PC-9 (cell line): ENCODE results near the gene HOXC10. TPM values are rescaled to one million over a fixed set of nuclear protein-coding genes. Genes with fewer than 3 reads are reported as not detected.

Experiments used
- BruUV-seq: library from RNA; stranded (reverse); fragments of 400-500 nt; replicated peaks from 2 replicates; lab custom pipeline; 2021; lab: Mats Ljungman, UMichigan
- CTCF ChIA-PET: fragments of 300-600 bp; sonication (Branson Sonifier 250); formaldehyde crosslinking; loops from one replicate; lab custom pipeline; 2022; ENCODE audit warnings: antibody characterized with exemption; lab: Charles Lee
- POLR2A ChIA-PET: fragments of 300-600 bp; sonication (Branson Sonifier 250); formaldehyde crosslinking; loops from one replicate; lab custom pipeline; 2022; ENCODE audit warnings: antibody characterized with exemption; ENCODE audit not compliant: unreplicated experiment; lab: Charles Lee
- DNase-seq, 2 experiments: peaks; one replicate each; pipeline versions ENCODE4 v3.0.0 to v3.0.0-alpha.2; 2015 to 2022; ENCODE audit warnings: mixed read lengths in 1 of 2
- H2AFZ ChIP-seq: fragments of 200-600 bp; sonication (generic); 2 replicates; pipeline ENCODE4 v1.8.1; 2017; ENCODE audit warnings: antibody characterized with exemption
- H3F3A ChIP-seq: fragments of 200-600 bp; sonication (generic); 2 replicates; pipeline ENCODE4 v1.8.1; 2017; ENCODE audit warnings: antibody characterized with exemption, mild to moderate bottlenecking, low read depth; ENCODE audit not compliant: insufficient read depth
- H3K27ac ChIP-seq: fragments of 200-600 bp; sonication (generic); 2 replicates; pipeline ENCODE4 v1.6.1; 2016; ENCODE audit warnings: mixed run types
- H3K27me3 ChIP-seq: fragments of 200-600 bp; sonication (generic); 2 replicates; pipeline ENCODE4 v1.6.1; 2016; ENCODE audit warnings: low read depth, mixed run types; ENCODE audit not compliant: insufficient read depth
- H3K36me3 ChIP-seq: fragments of 200-600 bp; sonication (generic); 2 replicates; pipeline ENCODE4 v1.6.1; 2016; ENCODE audit warnings: low read depth, mixed run types
- H3K4me1 ChIP-seq: fragments of 200-600 bp; sonication (generic); replicated peaks from 2 replicates; pipeline ENCODE4 v1.6.1; 2016; ENCODE audit warnings: mixed run types; ENCODE audit not compliant: insufficient read depth
- H3K4me2 ChIP-seq: fragments of 200-600 bp; sonication (generic); 2 replicates; pipeline ENCODE4 v1.6.1; 2017; ENCODE audit warnings: mixed run types
- H3K4me3 ChIP-seq: fragments of 200-600 bp; sonication (generic); 2 replicates; pipeline ENCODE4 v1.6.1; 2016; ENCODE audit warnings: mixed run types
- H3K79me2 ChIP-seq: fragments of 200-600 bp; sonication (generic); 2 replicates; pipeline ENCODE4 v1.6.1; 2017; ENCODE audit warnings: low read depth, mixed run types
- H3K9me2 ChIP-seq: fragments of 200-600 bp; sonication (generic); 2 replicates; pipeline ENCODE4 v1.8.1; 2017; ENCODE audit warnings: mild to moderate bottlenecking; ENCODE audit not compliant: insufficient read depth
- H3K9me3 ChIP-seq: fragments of 200-600 bp; sonication (generic); 2 replicates; pipeline ENCODE4 v1.8.1; 2016; ENCODE audit warnings: low read depth; ENCODE audit not compliant: insufficient read depth
- H4K20me1 ChIP-seq: fragments of 200-600 bp; sonication (generic); 2 replicates; pipeline ENCODE4 v1.8.1; 2017; ENCODE audit not compliant: insufficient read depth
- EZH2 ChIP-seq: fragments of 200-600 bp; sonication (generic); IDR thresholded peaks from 2 replicates; pipeline ENCODE4 v1.8.0; 2017; ENCODE audit warnings: antibody characterized with exemption, low read depth
- intact Hi-C: fragments of 100-400 bp; cut with micrococcal nuclease; formaldehyde crosslinking; loops from one replicate; pipeline ENCODE4 v1.10.0; 2022; ENCODE audit not compliant: unreplicated experiment
- total RNA-seq: library from RNA; stranded (reverse); gene quantifications from 2 replicates; pipeline ENCODE4 v1.2.3, GENCODE V29; 2021
- TF ChIP-seq, protein P1 (sequence below): fragments of 200-600 bp; sonication (generic); conservative IDR thresholded peaks from 2 replicates; pipeline ENCODE4 v1.6.1; 2017; ENCODE audit warnings: mixed run types, antibody characterized with exemption, mild to moderate bottlenecking, moderate library complexity

Gene HOXC10
- total RNA-seq, 1 experiment from 2014 or later, result 1.1 TPM

DNA sequence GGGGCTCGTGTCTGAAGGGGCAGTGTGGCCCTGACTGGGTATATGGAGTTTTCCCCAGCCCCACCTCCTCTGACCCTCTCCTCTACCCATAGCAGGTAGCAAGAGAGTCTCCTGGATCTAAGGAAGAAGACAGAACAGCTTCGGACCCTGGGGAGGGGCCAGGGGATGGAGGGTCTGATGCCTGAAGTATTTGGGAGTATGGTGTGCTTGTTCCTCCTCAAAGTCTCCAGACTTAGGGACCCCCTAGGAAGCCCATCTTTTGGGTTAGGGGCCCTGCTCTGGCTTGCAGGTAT lies 23.3 kb downstream of the HOXC10 start:
- Histone ChIP-seq H3K4me1 (no peaks in the 10 kb centered on the region), H3K36me3 (no peaks in the 10 kb centered on the region), H3K79me2 (no peaks in the 10 kb centered on the region), H3K9me2 (no peaks in the 10 kb centered on the region), H3F3A (no peaks in the 10 kb centered on the region), H3K4me2 (no peak overlapping the region), H3K27me3 (no peaks in the 10 kb centered on the region), H4K20me1 (no peaks in the 10 kb centered on the region), H3K27ac (no peak overlapping the region), H3K4me3 (no peak overlapping the region), H3K9me3 (no peaks in the 10 kb centered on the region), H2AFZ (no peak overlapping the region)
- POLR2A ChIA-PET, result interaction anchor here (0.6 kb wide), 1 partner anchor 756 kb away, joined by 3 read pairs; a partner anchor contains a TSS
- DNase-seq, result no peak
- CTCF ChIA-PET, result interaction anchor here (1.0 to 1.3 kb wide), 2 partner anchors 9 to 193 kb away, joined by 4 to 12 read pairs; no protein-coding TSS in a partner anchor
- TF ChIP-seq, protein P1, sequence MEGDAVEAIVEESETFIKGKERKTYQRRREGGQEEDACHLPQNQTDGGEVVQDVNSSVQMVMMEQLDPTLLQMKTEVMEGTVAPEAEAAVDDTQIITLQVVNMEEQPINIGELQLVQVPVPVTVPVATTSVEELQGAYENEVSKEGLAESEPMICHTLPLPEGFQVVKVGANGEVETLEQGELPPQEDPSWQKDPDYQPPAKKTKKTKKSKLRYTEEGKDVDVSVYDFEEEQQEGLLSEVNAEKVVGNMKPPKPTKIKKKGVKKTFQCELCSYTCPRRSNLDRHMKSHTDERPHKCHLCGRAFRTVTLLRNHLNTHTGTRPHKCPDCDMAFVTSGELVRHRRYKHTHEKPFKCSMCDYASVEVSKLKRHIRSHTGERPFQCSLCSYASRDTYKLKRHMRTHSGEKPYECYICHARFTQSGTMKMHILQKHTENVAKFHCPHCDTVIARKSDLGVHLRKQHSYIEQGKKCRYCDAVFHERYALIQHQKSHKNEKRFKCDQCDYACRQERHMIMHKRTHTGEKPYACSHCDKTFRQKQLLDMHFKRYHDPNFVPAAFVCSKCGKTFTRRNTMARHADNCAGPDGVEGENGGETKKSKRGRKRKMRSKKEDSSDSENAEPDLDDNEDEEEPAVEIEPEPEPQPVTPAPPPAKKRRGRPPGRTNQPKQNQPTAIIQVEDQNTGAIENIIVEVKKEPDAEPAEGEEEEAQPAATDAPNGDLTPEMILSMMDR, result no peak
- no peak for TF ChIP-seq EZH2
- BruUV-seq, result no TSS peak
- intact Hi-C loops, result loop anchor here (5.0 kb wide), 2 partner anchors 306 to 369 kb away; no protein-coding TSS in a partner anchor

DNA sequence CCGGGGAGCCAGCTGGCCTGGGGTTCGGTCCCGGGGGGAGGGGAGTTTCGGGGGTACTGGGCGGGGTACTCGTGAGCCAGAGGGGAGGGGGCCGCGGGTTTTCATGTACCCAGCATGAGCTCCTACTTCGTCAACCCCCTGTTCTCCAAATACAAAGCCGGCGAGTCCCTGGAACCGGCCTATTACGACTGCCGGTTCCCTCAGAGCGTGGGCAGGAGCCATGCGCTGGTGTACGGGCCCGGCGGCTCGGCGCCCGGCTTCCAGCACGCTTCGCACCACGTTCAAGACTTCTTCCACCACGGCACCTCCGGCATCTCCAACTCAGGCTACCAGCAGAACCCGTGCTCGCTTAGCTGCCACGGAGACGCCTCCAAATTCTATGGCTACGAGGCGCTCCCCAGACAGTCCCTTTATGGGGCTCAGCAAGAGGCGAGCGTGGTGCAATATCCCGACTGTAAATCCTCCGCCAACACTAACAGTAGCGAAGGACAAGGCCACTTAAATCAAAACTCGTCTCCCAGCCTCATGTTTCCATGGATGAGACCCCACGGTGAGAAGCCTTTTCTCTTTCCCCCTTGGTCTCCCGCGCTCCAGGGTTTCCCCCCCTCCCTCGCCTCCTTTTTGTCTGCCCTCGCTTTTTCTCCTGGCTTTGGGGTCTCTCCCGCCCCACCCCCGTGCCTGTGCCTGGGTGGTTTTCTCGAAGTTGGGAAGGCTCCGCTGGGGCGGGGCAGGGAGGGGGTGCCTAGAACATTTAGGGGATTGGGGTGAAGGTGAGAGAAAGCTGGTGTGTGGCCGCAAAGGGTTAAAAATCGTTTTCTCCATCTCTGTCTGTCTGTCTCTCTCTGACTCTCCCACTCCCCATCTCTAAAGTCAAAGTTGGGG lies 24.5 kb downstream of the HOXC10 start:
- H3K4me2 ChIP-seq, result no peak overlapping the region
- H2AFZ ChIP-seq, result no peak overlapping the region
- no TSS peak for BruUV-seq
- no peaks in the 10 kb centered on the region for H3K79me2 ChIP-seq
- ChIA-PET CTCF (interaction anchor here (0.5 to 1.3 kb wide), 6 partner anchors 8 to 370 kb away, joined by 3 to 12 read pairs (median 5); partner anchors contain the start of gene COPZ1), POLR2A (interaction anchor here (0.6 kb wide), 1 partner anchor 314 kb away, joined by 8 read pairs; no protein-coding TSS in a partner anchor)
- no peaks in the 10 kb centered on the region for H3K4me1 ChIP-seq
- no peaks in the 10 kb centered on the region for H3K9me2 ChIP-seq
- H3K9me3 ChIP-seq, result no peaks in the 10 kb centered on the region
- DNase-seq, result no peak
- intact Hi-C loops, result loop anchor here (5.0 kb wide), 2 partner anchors 307 to 368 kb away; no protein-coding TSS in a partner anchor
- TF ChIP-seq, protein P1, result no peak
- no peaks in the 10 kb centered on the region for H3K36me3 ChIP-seq
- H3K4me3 ChIP-seq, result no peak overlapping the region
- H3F3A ChIP-seq, result no peaks in the 10 kb centered on the region
- no peaks in the 10 kb centered on the region for H3K27me3 ChIP-seq
- no peak overlapping the region for H3K27ac ChIP-seq
- H4K20me1 ChIP-seq, result no peaks in the 10 kb centered on the region

DNA sequence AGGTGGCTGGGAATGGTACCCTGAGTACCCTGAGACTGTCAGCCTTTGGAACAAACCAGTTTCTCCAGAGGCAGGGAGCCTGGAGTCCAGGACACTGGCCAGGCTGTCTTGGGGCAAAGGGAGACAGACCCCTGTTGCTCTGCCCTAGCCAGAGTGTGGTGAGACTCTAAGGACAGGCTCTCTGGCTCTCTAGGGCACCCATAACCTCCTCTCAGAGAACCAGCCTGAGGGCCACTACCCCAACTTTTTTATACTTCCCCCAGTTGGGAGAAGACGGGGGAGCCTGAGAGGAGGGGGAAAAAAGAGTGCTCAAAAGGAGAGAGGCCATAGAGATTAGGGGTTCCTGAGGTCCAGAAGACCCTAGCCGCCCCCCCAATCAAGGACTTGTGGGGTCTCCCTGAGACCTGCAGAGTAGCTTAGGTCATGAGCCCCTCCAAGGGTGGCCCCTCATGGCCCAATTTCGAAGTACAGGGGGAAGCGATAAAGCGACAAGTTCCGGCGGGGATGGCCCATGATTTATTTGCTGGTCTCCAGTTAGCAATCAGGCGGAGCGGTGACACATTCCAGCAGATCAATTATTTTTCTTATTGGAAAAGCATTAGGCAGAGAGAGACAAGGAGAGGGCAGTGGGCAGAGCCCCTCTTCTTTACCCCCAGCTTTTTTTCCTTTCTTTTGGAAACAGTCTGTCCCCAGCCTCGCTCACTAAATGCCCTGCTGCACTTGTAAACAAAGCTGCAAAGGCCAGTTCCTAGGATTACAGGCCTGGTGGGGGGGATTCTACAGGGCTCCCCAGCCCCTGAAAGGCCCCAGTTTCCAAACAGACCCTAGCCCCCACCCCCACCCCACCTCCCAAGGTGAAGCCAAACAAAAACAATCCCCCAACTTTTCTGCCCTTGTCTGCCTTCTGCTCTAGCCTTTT lies 25.4 kb downstream of the HOXC10 start:
- ChIA-PET CTCF (no interaction called here), POLR2A (no interaction called here)

More for the DNA sequence above, 25.4 kb downstream of the HOXC10 start:
- Histone ChIP-seq H3K79me2 (no peaks in the 10 kb centered on the region), H3F3A (no peaks in the 10 kb centered on the region), H3K36me3 (no peaks in the 10 kb centered on the region), H3K9me3 (no peaks in the 10 kb centered on the region), H3K4me1 (no peaks in the 10 kb centered on the region), H3K27me3 (no peaks in the 10 kb centered on the region), H3K4me2 (no peak overlapping the region), H4K20me1 (no peaks in the 10 kb centered on the region), H3K9me2 (no peaks in the 10 kb centered on the region), H3K4me3 (no peak overlapping the region), H3K27ac (no peak overlapping the region), H2AFZ (no peak overlapping the region)
- intact Hi-C loops, result no loop called here
- BruUV-seq, result no TSS peak
- DNase-seq, result no peak
- TF ChIP-seq, protein P1, result no peak
- no peak for TF ChIP-seq EZH2
